ENCODE measurements around the gene CRYAB.
"Not testable (repeated sequence)": the region's sequence is repeated elsewhere in the genome, so short reads cannot be mapped to it uniquely, and the experiment has no call there.

CRYAB gene

DNA sequence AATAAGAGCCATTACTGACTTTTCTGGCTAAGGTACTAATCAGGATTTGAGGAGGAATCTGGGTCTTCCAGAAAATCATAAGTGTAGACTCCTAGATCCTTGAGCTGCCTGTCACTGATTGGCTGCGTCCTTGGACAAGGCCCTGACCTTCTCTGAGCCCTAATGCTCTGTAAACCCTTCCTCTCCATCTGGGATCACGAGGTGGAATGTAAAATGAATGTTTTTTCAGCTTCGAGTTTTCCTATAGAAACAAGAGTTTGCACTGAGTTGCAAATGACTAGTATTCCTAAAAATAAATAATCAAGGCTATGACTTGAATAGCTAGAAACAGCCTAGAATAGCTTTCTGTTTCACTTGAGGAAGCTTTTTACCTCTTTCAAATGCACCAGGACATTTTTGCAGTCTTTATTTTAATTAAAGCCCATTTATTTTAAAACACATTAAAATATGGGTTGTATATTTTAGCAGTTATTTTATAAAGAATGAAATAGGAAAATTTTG, 24.5 kb upstream of the CRYAB start:
- TF ChIP-seq, protein P1, sequence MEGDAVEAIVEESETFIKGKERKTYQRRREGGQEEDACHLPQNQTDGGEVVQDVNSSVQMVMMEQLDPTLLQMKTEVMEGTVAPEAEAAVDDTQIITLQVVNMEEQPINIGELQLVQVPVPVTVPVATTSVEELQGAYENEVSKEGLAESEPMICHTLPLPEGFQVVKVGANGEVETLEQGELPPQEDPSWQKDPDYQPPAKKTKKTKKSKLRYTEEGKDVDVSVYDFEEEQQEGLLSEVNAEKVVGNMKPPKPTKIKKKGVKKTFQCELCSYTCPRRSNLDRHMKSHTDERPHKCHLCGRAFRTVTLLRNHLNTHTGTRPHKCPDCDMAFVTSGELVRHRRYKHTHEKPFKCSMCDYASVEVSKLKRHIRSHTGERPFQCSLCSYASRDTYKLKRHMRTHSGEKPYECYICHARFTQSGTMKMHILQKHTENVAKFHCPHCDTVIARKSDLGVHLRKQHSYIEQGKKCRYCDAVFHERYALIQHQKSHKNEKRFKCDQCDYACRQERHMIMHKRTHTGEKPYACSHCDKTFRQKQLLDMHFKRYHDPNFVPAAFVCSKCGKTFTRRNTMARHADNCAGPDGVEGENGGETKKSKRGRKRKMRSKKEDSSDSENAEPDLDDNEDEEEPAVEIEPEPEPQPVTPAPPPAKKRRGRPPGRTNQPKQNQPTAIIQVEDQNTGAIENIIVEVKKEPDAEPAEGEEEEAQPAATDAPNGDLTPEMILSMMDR (IDR thresholded peaks at IDR 0.05; ENCODE audit: low read depth, low read length, missing control alignments) = no peak
- in situ Hi-C loops (cut with HindIII; ENCODE audit: low sequenced_read_pairs) = no loop called here
- peak overlapping the region; percentile 56 for H3K4me3 ChIP-seq (ENCODE audit: low read depth, low read length)
- no peak for DNase-seq (ENCODE audit: low read depth)

DNA sequence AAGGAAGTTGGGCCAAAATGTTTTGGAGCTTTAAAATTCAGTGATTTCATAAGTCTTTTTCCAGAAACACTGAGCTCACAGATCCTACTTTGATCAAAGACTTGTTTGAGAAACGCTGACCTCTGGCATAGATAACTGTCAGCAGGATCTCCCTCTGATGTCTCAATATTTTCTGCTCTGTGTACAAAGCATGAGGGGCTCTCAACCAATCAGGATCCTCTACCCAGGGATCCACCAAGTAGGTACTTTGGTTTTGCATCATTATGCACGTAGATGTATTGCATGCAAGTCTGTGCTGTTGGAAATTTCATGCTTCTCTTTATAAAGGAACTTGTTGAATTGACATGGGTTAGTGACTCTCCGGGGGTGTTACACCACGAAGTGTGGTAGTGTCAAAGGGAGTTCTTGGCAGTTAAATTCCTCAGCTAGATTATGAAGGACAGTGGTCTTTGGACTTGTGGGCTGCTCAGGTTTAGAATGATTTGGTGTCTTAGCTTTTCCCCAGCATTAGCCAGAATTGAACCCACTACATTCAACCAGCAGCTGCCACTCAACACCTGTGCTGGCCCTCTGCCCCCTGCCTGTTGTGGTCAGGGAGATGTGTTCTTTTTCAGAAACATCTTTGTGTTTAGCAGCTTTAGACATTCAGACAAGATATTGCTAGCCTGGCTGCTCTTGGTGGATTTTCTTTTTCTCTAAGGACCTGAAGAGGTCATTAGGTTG, 23.9 kb upstream of the CRYAB start:
- DNase-seq (ENCODE audit: low read depth) = no peak
- in situ Hi-C loops (cut with HindIII; ENCODE audit: low sequenced_read_pairs) = no loop called here
- TF ChIP-seq, protein P1 (IDR thresholded peaks at IDR 0.05; ENCODE audit: low read depth, low read length, missing control alignments) = no peak
- no peak overlapping the region for H3K4me3 ChIP-seq (ENCODE audit: low read depth, low read length)

GRCh38 chr11:111934306-111934705, 22.7 kb upstream of the CRYAB start:
- no peak overlapping the region for H3K4me3 ChIP-seq (ENCODE audit: low read depth, low read length)
- TF ChIP-seq, protein P1 (IDR thresholded peaks at IDR 0.05; ENCODE audit: low read depth, low read length, missing control alignments) = no peak
- in situ Hi-C loops (cut with HindIII; ENCODE audit: low sequenced_read_pairs) = no loop called here
- DNase-seq (ENCODE audit: low read depth) = no peak

DNA sequence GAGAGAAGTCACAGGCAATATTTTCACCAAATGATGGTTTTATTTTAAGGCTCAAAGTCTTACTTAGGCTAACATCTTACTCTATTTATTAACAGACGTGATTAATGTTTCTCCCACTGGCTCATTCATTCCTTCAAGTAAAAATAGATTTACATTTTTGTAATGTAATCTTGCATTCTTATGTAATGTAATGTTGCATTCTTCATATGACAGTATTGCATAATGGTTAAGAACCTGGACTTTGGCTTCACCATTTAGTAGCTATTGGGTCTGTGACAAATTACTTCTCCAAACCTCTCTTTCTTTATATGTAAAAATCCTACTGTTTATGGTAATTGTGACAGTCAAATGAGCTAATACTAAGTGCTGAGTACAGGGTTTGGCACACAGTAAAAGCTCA, 22.3 kb upstream of the CRYAB start:
- in situ Hi-C loops (cut with HindIII; ENCODE audit: low sequenced_read_pairs) = no loop called here
- H3K4me3 ChIP-seq (ENCODE audit: low read depth, low read length) = no peak overlapping the region
- no peak for DNase-seq (ENCODE audit: low read depth)
- TF ChIP-seq, protein P1 (IDR thresholded peaks at IDR 0.05; ENCODE audit: low read depth, low read length, missing control alignments) = no peak

- in situ Hi-C loops (cut with HindIII; ENCODE audit: low sequenced_read_pairs); H3K4me3 ChIP-seq (ENCODE audit: low read depth, low read length); DNase-seq (ENCODE audit: low read depth): not testable (repeated sequence)
These were observed 21.6 kb upstream of the CRYAB start for GRCh38 chr11:111933176-111933575.

GRCh38 chr11:111932611-111932950, 21.0 kb upstream of the CRYAB start:
- no peak overlapping the region for H3K4me3 ChIP-seq (ENCODE audit: low read depth, low read length)
- in situ Hi-C loops (cut with HindIII; ENCODE audit: low sequenced_read_pairs) = no loop called here
- TF ChIP-seq, protein P1 (IDR thresholded peaks at IDR 0.05; ENCODE audit: low read depth, low read length, missing control alignments) = no peak
- DNase-seq (ENCODE audit: low read depth) = no peak

DNA sequence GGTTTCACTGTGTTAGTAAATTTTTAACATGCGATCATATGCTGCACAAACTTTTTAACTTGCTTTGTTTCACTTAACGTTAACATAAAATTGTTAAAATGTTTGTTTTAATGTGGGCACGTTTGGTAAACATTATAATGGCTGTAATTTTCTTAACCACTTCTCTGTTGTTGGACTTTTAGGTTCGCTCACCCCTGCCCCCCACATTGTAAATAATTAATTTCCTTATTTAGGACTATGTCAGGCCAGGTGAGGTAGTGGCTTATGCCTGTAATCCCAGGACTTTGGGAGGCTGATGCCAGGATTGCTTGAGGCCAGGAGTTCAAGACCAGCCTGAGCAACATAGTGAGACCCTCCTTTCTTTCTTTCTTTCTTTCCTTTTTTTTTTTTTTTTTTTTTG, 18.9 kb upstream of the CRYAB start:
- no peak overlapping the region for H3K4me3 ChIP-seq (ENCODE audit: low read depth, low read length)
- in situ Hi-C loops (cut with HindIII; ENCODE audit: low sequenced_read_pairs) = no loop called here
- TF ChIP-seq, protein P1 (IDR thresholded peaks at IDR 0.05; ENCODE audit: low read depth, low read length, missing control alignments) = no peak

More for the DNA sequence above, 18.9 kb upstream of the CRYAB start:
- DNase-seq (ENCODE audit: low read depth) = no peak
